Panc1 (cell line): Measurements from ENCODE around the gene NUP93. TPM values are rescaled to one million over a fixed set of nuclear protein-coding genes. Genes with fewer than 3 reads are reported as not detected.

Experiments used
- ATAC-seq: fragments of 200-7000 bp; cut with Tn5 transposase; 2 replicates; pipeline ENCODE4 v1.9.1; 2020; ENCODE audit warnings: mild to moderate bottlenecking, moderate library complexity
- BruUV-seq: library from RNA; stranded (reverse); fragments of 400-500 nt; replicated peaks from 2 replicates; lab custom pipeline; 2021; lab: Mats Ljungman, UMichigan
- CTCF ChIA-PET: fragments of 300-600 bp; sonication (Branson Sonifier 250); formaldehyde crosslinking; loops from one replicate; lab custom pipeline; 2022; ENCODE audit warnings: antibody characterized with exemption; lab: Charles Lee
- POLR2A ChIA-PET: fragments of 300-600 bp; sonication (Branson Sonifier 250); formaldehyde crosslinking; loops from one replicate; lab custom pipeline; 2022; ENCODE audit warnings: antibody characterized with exemption; lab: Charles Lee
- DNase-seq: peaks from one replicate; pipeline ENCODE4 v3.0.0-alpha.2; 2010; ENCODE audit warnings: low read depth, low spot score
- H3K27ac ChIP-seq: 2 replicates; pipeline ENCODE4 v1.5.1; 2011; ENCODE audit warnings: mild to moderate bottlenecking, low read length, inconsistent platforms
- H3K27me3 ChIP-seq: fragments of 200-500 bp; sonication (Bioruptor generic); 2 replicates; pipeline ENCODE4 v1.6.0; 2014; ENCODE audit warnings: low read length, inconsistent platforms; ENCODE audit not compliant: control insufficient read depth, insufficient read depth
- H3K36me3 ChIP-seq: fragments of 200-500 bp; sonication (Bioruptor generic); 2 replicates; pipeline ENCODE4 v1.5.1; 2014; ENCODE audit warnings: inconsistent platforms, mild to moderate bottlenecking, low read length, moderate library complexity; ENCODE audit not compliant: control insufficient read depth, insufficient read depth
- H3K4me1 ChIP-seq: 2 replicates; pipeline ENCODE4 v1.5.1; 2011; ENCODE audit warnings: inconsistent platforms, mild to moderate bottlenecking, low read length, moderate library complexity; ENCODE audit not compliant: control insufficient read depth, insufficient read depth
- H3K4me3 ChIP-seq, 2 experiments: 2 replicates each; pipeline ENCODE4 v1.5.1; 2011 to 2012; ENCODE audit warnings: low read depth in 2 of 2, low read length in 2 of 2, mild to moderate bottlenecking in 2 of 2, inconsistent platforms in 1 of 2, moderate library complexity in 1 of 2
- H3K9me3 ChIP-seq: fragments of 200-500 bp; sonication (Bioruptor generic); 2 replicates; pipeline ENCODE4 v1.5.1; 2014; ENCODE audit warnings: low read depth, mild to moderate bottlenecking, inconsistent platforms, low read length, moderate library complexity; ENCODE audit not compliant: control insufficient read depth, insufficient read depth
- POLR2AphosphoS5 ChIP-seq: IDR thresholded peaks from 2 replicates; pipeline ENCODE4 v1.6.1; 2012; ENCODE audit warnings: mild to moderate bottlenecking, low read depth, low read length, moderate library complexity
- REST ChIP-seq, 2 experiments: IDR thresholded peaks; 2 replicates each; pipeline ENCODE4 v1.6.1; 2011 to 2012; ENCODE audit warnings: low read depth in 2 of 2, control low read depth in 1 of 2, low read length in 1 of 2, mild to moderate bottlenecking in 1 of 2, moderate library complexity in 1 of 2; ENCODE audit not compliant: insufficient read depth in 1 of 2
- SIN3A ChIP-seq: IDR thresholded peaks from 2 replicates; pipeline ENCODE4 v1.6.1; 2012; ENCODE audit warnings: low read depth, mild to moderate bottlenecking, low read length, moderate library complexity, borderline replicate concordance; ENCODE audit not compliant: insufficient read depth
- TCF7L2 ChIP-seq: IDR thresholded peaks from 2 replicates; pipeline ENCODE4 v1.6.1; 2011; ENCODE audit warnings: mild to moderate bottlenecking, low read depth, low read length, inconsistent platforms
- in situ Hi-C: cut with HindIII; loops from 2 replicates; pipeline ENCODE4 v1.10.0; 2016; ENCODE audit warnings: low sequenced_read_pairs, low pct_unique_long_range_greater_than_20kb
- intact Hi-C: fragments of 100-400 bp; cut with micrococcal nuclease; formaldehyde crosslinking; loops from one replicate; pipeline ENCODE4 v1.10.0; 2022; ENCODE audit not compliant: unreplicated experiment
- total RNA-seq: library from RNA; stranded (reverse); gene quantifications from one replicate; pipeline ENCODE4 v1.2.1, GENCODE V29; 2021; ENCODE audit not compliant: unreplicated experiment
- TF ChIP-seq, protein P1 (sequence below): fragments of 450-650 bp; IDR thresholded peaks from 2 replicates; pipeline ENCODE4 v1.5.1; 2017; ENCODE audit warnings: mild to moderate bottlenecking

NUP93 gene
- total RNA-seq, 1 experiment from 2014 or later: 88.5 TPM

DNA sequence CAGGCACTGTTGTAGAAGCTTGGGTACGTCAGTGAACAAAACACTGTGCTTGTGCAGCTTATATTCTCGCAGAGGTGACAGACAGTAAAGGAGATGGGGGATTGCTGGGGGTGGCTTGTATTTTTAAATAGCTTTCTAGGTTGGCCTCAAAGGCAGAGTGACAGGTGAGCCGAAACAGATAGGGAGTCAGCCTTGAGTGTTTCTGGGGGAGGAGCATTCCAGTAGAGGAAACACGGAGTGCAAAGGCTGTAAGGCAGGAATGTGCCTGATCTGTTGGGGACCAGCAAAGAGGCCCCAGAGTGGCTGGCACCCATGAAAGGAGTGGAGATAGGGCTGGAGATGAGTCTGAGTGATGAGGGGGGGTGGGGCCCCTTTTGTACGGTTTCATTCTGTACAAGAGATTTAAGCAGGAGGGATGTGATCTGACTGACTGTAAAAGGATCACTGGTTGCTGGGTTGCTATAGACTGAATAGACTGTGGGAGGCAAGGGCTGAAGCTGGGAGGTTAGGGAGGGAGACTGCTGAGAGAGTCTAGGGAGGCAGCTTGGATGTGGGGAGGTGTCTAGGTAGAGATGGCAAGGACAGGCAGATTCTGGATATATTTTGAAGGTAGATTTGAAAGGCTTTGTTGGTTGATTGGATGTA is 15.2 kb downstream of the NUP93 start:
- Histone ChIP-seq H3K4me1 (peaks cover 11% of the 10 kb centered on the region), H3K36me3 (no peaks in the 10 kb centered on the region; the same call in 1 of the 2 replicates), H3K27ac (no peak overlapping the region), H3K9me3 (no peaks in the 10 kb centered on the region), H3K4me3 (no peak overlapping the region), H3K27me3 (no peaks in the 10 kb centered on the region)
- no TSS peak for BruUV-seq
- DNase-seq: no peak
- ChIA-PET POLR2A (interaction anchor here (0.6 kb wide), 1 partner anchor 11 kb away, joined by 4 read pairs; no protein-coding TSS in a partner anchor), CTCF (no interaction called here)
- no peak for ATAC-seq
- in situ Hi-C loops (no loop called here), intact Hi-C loops (no loop called here)
- TF ChIP-seq, protein P1, sequence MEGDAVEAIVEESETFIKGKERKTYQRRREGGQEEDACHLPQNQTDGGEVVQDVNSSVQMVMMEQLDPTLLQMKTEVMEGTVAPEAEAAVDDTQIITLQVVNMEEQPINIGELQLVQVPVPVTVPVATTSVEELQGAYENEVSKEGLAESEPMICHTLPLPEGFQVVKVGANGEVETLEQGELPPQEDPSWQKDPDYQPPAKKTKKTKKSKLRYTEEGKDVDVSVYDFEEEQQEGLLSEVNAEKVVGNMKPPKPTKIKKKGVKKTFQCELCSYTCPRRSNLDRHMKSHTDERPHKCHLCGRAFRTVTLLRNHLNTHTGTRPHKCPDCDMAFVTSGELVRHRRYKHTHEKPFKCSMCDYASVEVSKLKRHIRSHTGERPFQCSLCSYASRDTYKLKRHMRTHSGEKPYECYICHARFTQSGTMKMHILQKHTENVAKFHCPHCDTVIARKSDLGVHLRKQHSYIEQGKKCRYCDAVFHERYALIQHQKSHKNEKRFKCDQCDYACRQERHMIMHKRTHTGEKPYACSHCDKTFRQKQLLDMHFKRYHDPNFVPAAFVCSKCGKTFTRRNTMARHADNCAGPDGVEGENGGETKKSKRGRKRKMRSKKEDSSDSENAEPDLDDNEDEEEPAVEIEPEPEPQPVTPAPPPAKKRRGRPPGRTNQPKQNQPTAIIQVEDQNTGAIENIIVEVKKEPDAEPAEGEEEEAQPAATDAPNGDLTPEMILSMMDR: no peak
- TF ChIP-seq REST (IDR thresholded peaks at IDR 0.05; ENCODE audit: insufficient read depth in 1 of 2, low read depth in 2 of 2, low read length in 1 of 2) (no peak), TCF7L2 (no peak), SIN3A (no peak), POLR2AphosphoS5 (no peak)

- CTCF ChIA-PET: no interaction called here
Observed at GRCh38 chr16:56747486-56748045, 17.6 kb downstream of the NUP93 start.

More at GRCh38 chr16:56747486-56748045, 17.6 kb downstream of the NUP93 start:
- ATAC-seq: no peak
- H3K9me3 ChIP-seq: no peaks in the 10 kb centered on the region
- peaks cover 4% of the 10 kb centered on the region; the same call in 1 of the 2 replicates for H3K4me1 ChIP-seq
- in situ Hi-C loops: no loop called here
- POLR2A ChIA-PET: no interaction called here
- H3K27ac ChIP-seq: no peak overlapping the region
- H3K27me3 ChIP-seq: no peaks in the 10 kb centered on the region
- DNase-seq: no peak
- intact Hi-C loops: no loop called here
- no peak for TF ChIP-seq TCF7L2
- TF ChIP-seq REST (IDR thresholded peaks at IDR 0.05; ENCODE audit: insufficient read depth in 1 of 2, low read depth in 2 of 2, low read length in 1 of 2): no peak
- no peak for TF ChIP-seq SIN3A
- no peak for TF ChIP-seq POLR2AphosphoS5
- TF ChIP-seq, protein P1: no peak
- H3K4me3 ChIP-seq: no peak overlapping the region
- no peaks in the 10 kb centered on the region; the same call in 1 of the 2 replicates for H3K36me3 ChIP-seq
- BruUV-seq: no TSS peak
